Fibroblast of lung (primary cell): Measurements from ENCODE around the gene SLC6A4. TPM values are rescaled to one million over a fixed set of nuclear protein-coding genes. Genes with fewer than 3 reads are reported as not detected.

Experiments
- DNase-seq, 2 donors: peaks; one replicate each; pipeline versions ENCODE4 v3.0.0 to v3.0.0-alpha.2; 2010; ENCODE audit warnings: low read depth in 2 of 2
- H2AFZ ChIP-seq: 2 replicates; pipeline ENCODE4 v1.5.1; 2012; ENCODE audit warnings: low read length, control low read depth, inconsistent platforms
- H3K27ac ChIP-seq: 2 replicates; pipeline ENCODE4 v1.5.1; 2011; ENCODE audit warnings: low read length, control low read depth; ENCODE audit not compliant: insufficient read depth
- H3K27me3 ChIP-seq: 2 replicates; pipeline ENCODE4 v1.5.1; 2011; ENCODE audit warnings: mild to moderate bottlenecking, low read length; ENCODE audit not compliant: control insufficient read depth, insufficient read depth
- H3K36me3 ChIP-seq: 2 replicates; pipeline ENCODE4 v1.5.1; 2011; ENCODE audit warnings: low read length; ENCODE audit not compliant: control insufficient read depth, insufficient read depth
- H3K4me1 ChIP-seq: 2 replicates; pipeline ENCODE4 v1.5.1; 2011; ENCODE audit warnings: low read length; ENCODE audit not compliant: control insufficient read depth, insufficient read depth; ENCODE audit errors: extremely low read depth
- H3K4me2 ChIP-seq: 2 replicates; pipeline ENCODE4 v1.5.1; 2011; ENCODE audit warnings: low read length, control low read depth; ENCODE audit not compliant: insufficient read depth; ENCODE audit errors: extremely low read depth
- H3K4me3 ChIP-seq, 4 experiments: fragments of 200-600 bp in 1 of 4; sonication (generic) in 1 of 4; replicated peaks in 1 of 4; 2 replicates each; pipeline ENCODE4 v1.5.1; 2011 to 2016; ENCODE audit warnings: low read length in 4 of 4, low read depth in 3 of 4, mild to moderate bottlenecking in 3 of 4, control low read depth in 2 of 4, inconsistent platforms in 1 of 4, mixed read lengths in 1 of 4; ENCODE audit not compliant: insufficient read depth in 1 of 4; ENCODE audit errors: control extremely low read depth in 1 of 4
- H3K79me2 ChIP-seq: 2 replicates; pipeline ENCODE4 v1.5.1; 2012; ENCODE audit warnings: mild to moderate bottlenecking, low read length, inconsistent platforms; ENCODE audit not compliant: control insufficient read depth, insufficient read depth
- H3K9ac ChIP-seq: 2 replicates; pipeline ENCODE4 v1.5.1; 2011; ENCODE audit warnings: mild to moderate bottlenecking, low read length, control low read depth; ENCODE audit not compliant: insufficient read depth
- H3K9me3 ChIP-seq: 2 replicates; pipeline ENCODE4 v1.5.1; 2012; ENCODE audit warnings: low read depth, low read length; ENCODE audit not compliant: control insufficient read depth, insufficient read depth
- H4K20me1 ChIP-seq: 2 replicates; pipeline ENCODE4 v1.5.1; 2011; ENCODE audit warnings: low read length; ENCODE audit not compliant: control insufficient read depth, insufficient read depth; ENCODE audit errors: extremely low read depth
- CTCF ChIP-seq, 2 donors: IDR thresholded peaks in 1 of 2; conservative IDR thresholded peaks in 1 of 2; 1 replicate in 1 of 2; 2 replicates in 1 of 2; pipeline ENCODE4 v1.5.1; 2011 to 2012; ENCODE audit warnings: low read length in 2 of 2, control low read depth in 1 of 2, inconsistent platforms in 1 of 2, low read depth in 1 of 2, mild to moderate bottlenecking in 1 of 2
- EZH2 ChIP-seq: IDR thresholded peaks from 2 replicates; pipeline ENCODE4 v1.5.1; 2012; ENCODE audit warnings: low read length, control low read depth, mild to moderate bottlenecking; ENCODE audit errors: missing control alignments
- polyA plus RNA-seq, 2 donors: library from polyadenylated mRNA; depleted of rRNA in 1 of 2; stranded (reverse) in 1 of 2; unstranded in 1 of 2; fragments of >200 nt; gene quantifications; 2 replicates each; pipeline ENCODE4 v1.2.1, GENCODE V29; 2011 to 2012; ENCODE audit warnings: missing spikeins in 1 of 2
- total RNA-seq: library from RNA; depleted of rRNA; stranded (reverse); fragments of >200 nt; gene quantifications from 2 replicates; pipeline ENCODE4 v1.2.1, GENCODE V29; 2014

The SLC6A4 gene
- total and polyA plus RNA-seq, 2 donors (not counting 1 experiment from before 2014, with no cell fraction given): not detected

- Histone ChIP-seq H3K27me3 (no peaks in the 10 kb centered on the region), H2AFZ (no peak overlapping the region), H3K27ac (no peak overlapping the region), H3K4me1 (no peaks in the 10 kb centered on the region), H3K36me3 (peaks cover 2% of the 10 kb centered on the region), H3K79me2 (no peaks in the 10 kb centered on the region), H3K4me2 (no peak overlapping the region), H3K4me3 (no peak overlapping the region), H3K9me3 (no peaks in the 10 kb centered on the region), H4K20me1 (no peaks in the 10 kb centered on the region), H3K9ac (no peak overlapping the region)
- TF ChIP-seq CTCF (conservative IDR thresholded peaks at IDR 0.05 in 1 of 2, IDR thresholded peaks at IDR 0.05 in 1 of 2; ENCODE audit: low read depth in 1 of 2, low read length in 2 of 2) (no peak), EZH2 (no peak)
- DNase-seq: no peak
These were observed 48.7 kb downstream of the SLC6A4 start for GRCh38 chr17:30186761-30187160.

- DNase-seq: no peak
- no peak overlapping the region for H2AFZ ChIP-seq
- H4K20me1 ChIP-seq: no peaks in the 10 kb centered on the region
- H3K4me2 ChIP-seq: no peak overlapping the region
- H3K4me1 ChIP-seq: no peaks in the 10 kb centered on the region
- no peak overlapping the region for H3K4me3 ChIP-seq
- H3K9me3 ChIP-seq: no peaks in the 10 kb centered on the region
- TF ChIP-seq CTCF (conservative IDR thresholded peaks at IDR 0.05 in 1 of 2, IDR thresholded peaks at IDR 0.05 in 1 of 2; ENCODE audit: low read depth in 1 of 2, low read length in 2 of 2) (no peak), EZH2 (no peak)
- H3K9ac ChIP-seq: no peak overlapping the region
- H3K36me3 ChIP-seq: peaks cover 2% of the 10 kb centered on the region
- no peak overlapping the region for H3K27ac ChIP-seq
- H3K79me2 ChIP-seq: no peaks in the 10 kb centered on the region
- no peaks in the 10 kb centered on the region for H3K27me3 ChIP-seq
These were observed 58.6 kb downstream of the SLC6A4 start for GRCh38 chr17:30176855-30177254.

- H3K4me2 ChIP-seq: no peak overlapping the region
- H3K4me3 ChIP-seq: no peak overlapping the region
- H3K9me3 ChIP-seq: no peaks in the 10 kb centered on the region
- no peak overlapping the region for H3K27ac ChIP-seq
- no peak for DNase-seq
- H3K36me3 ChIP-seq: no peaks in the 10 kb centered on the region
- no peak overlapping the region for H2AFZ ChIP-seq
- H3K79me2 ChIP-seq: peaks cover 2% of the 10 kb centered on the region
- H3K27me3 ChIP-seq: no peaks in the 10 kb centered on the region
- no peak for TF ChIP-seq CTCF (conservative IDR thresholded peaks at IDR 0.05 in 1 of 2, IDR thresholded peaks at IDR 0.05 in 1 of 2; ENCODE audit: low read depth in 1 of 2, low read length in 2 of 2)
- H4K20me1 ChIP-seq: no peaks in the 10 kb centered on the region
- H3K4me1 ChIP-seq: no peaks in the 10 kb centered on the region
- H3K9ac ChIP-seq: no peak overlapping the region
These were observed 60.9 kb downstream of the SLC6A4 start for GRCh38 chr17:30174556-30174955.
